ENCODE data around the gene GRIK2.

Gene GRIK2

GRCh38 chr6:101458826-101459225 is 65.3 kb downstream of the GRIK2 start:
- no peak for DNase-seq

- DNase-seq: no peak
These were observed 69.1 kb downstream of the GRIK2 start for GRCh38 chr6:101462576-101462975.

GRCh38 chr6:101465863-101466262 is 72.4 kb downstream of the GRIK2 start:
- DNase-seq: no peak

GRCh38 chr6:101477436-101477835 is 83.9 kb downstream of the GRIK2 start:
- DNase-seq: no peak

- DNase-seq: no peak
These were observed 85.4 kb downstream of the GRIK2 start for GRCh38 chr6:101478891-101479290.

GRCh38 chr6:101482606-101483005 is 89.1 kb downstream of the GRIK2 start:
- DNase-seq: no peak

GRCh38 chr6:101484781-101485180 is 91.3 kb downstream of the GRIK2 start:
- DNase-seq: no peak

- no peak for DNase-seq
These were observed 92.6 kb downstream of the GRIK2 start for GRCh38 chr6:101486124-101486523.

- no peak for DNase-seq
These were observed 93.2 kb downstream of the GRIK2 start for GRCh38 chr6:101486726-101487125.

- DNase-seq: no peak
These were observed 95.9 kb downstream of the GRIK2 start for GRCh38 chr6:101489456-101489855.

- DNase-seq: no peak
These were observed 97.3 kb downstream of the GRIK2 start for GRCh38 chr6:101490857-101491256.

- DNase-seq: no peak
These were observed 109.3 kb downstream of the GRIK2 start for GRCh38 chr6:101502818-101503217.

GRCh38 chr6:101509536-101509935 is 116.0 kb downstream of the GRIK2 start:
- DNase-seq: no peak

GRCh38 chr6:101513181-101513580 is 119.7 kb downstream of the GRIK2 start:
- no peak for DNase-seq

- no peak for DNase-seq
These were observed 123.1 kb downstream of the GRIK2 start for GRCh38 chr6:101516578-101516977.

- DNase-seq: no peak
These were observed 124.1 kb downstream of the GRIK2 start for GRCh38 chr6:101517632-101518031.

GRCh38 chr6:101522254-101522653 is 128.7 kb downstream of the GRIK2 start:
- no peak for DNase-seq

GRCh38 chr6:101527467-101527866 is 134.0 kb downstream of the GRIK2 start:
- DNase-seq: no peak

- DNase-seq: no peak
These were observed 135.3 kb downstream of the GRIK2 start for GRCh38 chr6:101528801-101529200.

GRCh38 chr6:101531538-101531937 is 138.0 kb downstream of the GRIK2 start:
- DNase-seq: no peak

- no peak for DNase-seq
These were observed 140.9 kb downstream of the GRIK2 start for GRCh38 chr6:101534386-101534785.

GRCh38 chr6:101534821-101535220 is 141.3 kb downstream of the GRIK2 start:
- no peak for DNase-seq

GRCh38 chr6:101537753-101538316 is 144.3 kb downstream of the GRIK2 start:
- DNase-seq: no peak

- DNase-seq: no peak
These were observed 146.2 kb downstream of the GRIK2 start for GRCh38 chr6:101539510-101540245.

- no peak for DNase-seq
These were observed 148.4 kb downstream of the GRIK2 start for GRCh38 chr6:101541894-101542293.

Measured in SIG-M5 (cell line).